ENCODE data around the gene CACNA1D. TPM values are rescaled to one million over a fixed set of nuclear protein-coding genes. Genes with fewer than 3 reads are reported as not detected.
A peak's percentile ranks its signal among the peaks of the same experiment; 100 is the strongest.

Gene CACNA1D
- total and polyA plus RNA-seq, 12 donors = 0.04 to 1.9 (median 0.49) TPM

- Histone ChIP-seq H3K36me3 (no peaks in the 10 kb centered on the region), H3K4me3 (no peak overlapping the region), H3K27me3 (peaks cover 0 to 50% (median 31%) of the 10 kb centered on the region in 7 donors), H3K4me1 (peaks cover 0 to 18% (median 9%) of the 10 kb centered on the region in 9 donors), H3K9me3 (no peaks in the 10 kb centered on the region), H3K27ac (no peak overlapping the region)
- DNase-seq = no peak
- WGBS, 2 donors = 92 to 94% methylated on average over 9 of the region's 9 CpGs
- intact Hi-C loops (cut with DNase I) = no loop called here
- TF ChIP-seq CTCF (IDR thresholded peaks at IDR 0.05) = no peak
- no peak for ATAC-seq
Observed at GRCh38 chr3:53844262-53845102, 350.1 kb downstream of the CACNA1D start.

GRCh38 chr3:53845103-53845880 lies 350.9 kb downstream of the CACNA1D start:
- intact Hi-C loops (cut with DNase I) = no loop called here
- H3K4me3 ChIP-seq = peak overlapping the region; percentile 22 to 73 (median 62)
- peak in 5 of 9 donors; percentile 14 to 44 (median 37) for TF ChIP-seq CTCF (IDR thresholded peaks at IDR 0.05)
- 17 to 19% methylated on average over 25 of the region's 25 CpGs for WGBS, 2 donors
- ATAC-seq (peak; percentile 40 to 65 (median 58)), DNase-seq (peak; percentile 43 to 44)
- peak overlapping the region in 8 of 10 donors; percentile 12 to 80 (median 34) for H3K27ac ChIP-seq
- H3K9me3 ChIP-seq = no peaks in the 10 kb centered on the region
- H3K4me1 ChIP-seq = peaks cover 0 to 18% (median 9%) of the 10 kb centered on the region in 9 donors
- no peaks in the 10 kb centered on the region for H3K36me3 ChIP-seq
- H3K27me3 ChIP-seq = peaks cover 0 to 50% (median 31%) of the 10 kb centered on the region in 7 donors

GRCh38 chr3:53845881-53846133 lies 351.4 kb downstream of the CACNA1D start:
- peaks cover 0 to 18% (median 9%) of the 10 kb centered on the region in 9 donors for H3K4me1 ChIP-seq
- ATAC-seq (peak in 3 of 8 donors; percentile 8 to 19 (median 11)), DNase-seq (no peak)
- 0 to 2% methylated on average over 34 of the region's 34 CpGs for WGBS, 2 donors
- H3K36me3 ChIP-seq = no peaks in the 10 kb centered on the region
- H3K27ac ChIP-seq = peak overlapping the region in 9 of 10 donors; percentile 12 to 80 (median 26)
- H3K27me3 ChIP-seq = peaks cover 0 to 50% (median 31%) of the 10 kb centered on the region in 7 donors
- no peaks in the 10 kb centered on the region for H3K9me3 ChIP-seq
- H3K4me3 ChIP-seq = peak overlapping the region; percentile 22 to 73 (median 62)
- TF ChIP-seq CTCF (IDR thresholded peaks at IDR 0.05) = no peak
- intact Hi-C loops (cut with DNase I) = no loop called here

- no peak for TF ChIP-seq CTCF (IDR thresholded peaks at IDR 0.05)
- intact Hi-C loops (cut with DNase I) = no loop called here
- H3K36me3 ChIP-seq = no peaks in the 10 kb centered on the region
- ATAC-seq (peak; percentile 43 to 85 (median 62)), DNase-seq (peak; percentile 17 to 65)
- peak within 1 kb of the TSS; percentile 22 to 73 (median 62) for H3K4me3 ChIP-seq
- peak within 1 kb of the TSS in 9 of 10 donors; percentile 12 to 80 (median 26) for H3K27ac ChIP-seq
- no peaks in the 10 kb centered on the region for H3K9me3 ChIP-seq
- peaks cover 0 to 50% (median 31%) of the 10 kb centered on the region in 7 donors for H3K27me3 ChIP-seq
- H3K4me1 ChIP-seq = peaks cover 0 to 18% (median 9%) of the 10 kb centered on the region in 9 donors
- 2 to 3% methylated on average over 91 of the region's 91 CpGs for WGBS, 2 donors
Observed at GRCh38 chr3:53846134-53846850, 351.9 kb downstream of the CACNA1D start, which contains the start of the genes CHDH and IL17RB. Gene CHDH, minus strand, starts transcription at chr3:53846419. Its CDS starts 22,411 bp downstream, at chr3:53824008. Gene IL17RB, plus strand, starts transcription at chr3:53846568. Its CDS starts 21 bp downstream, at chr3:53846589.
